ENCODE results near the gene CREB3L4. TPM values are rescaled to one million over a fixed set of nuclear protein-coding genes. Genes with fewer than 3 reads are reported as not detected.

CREB3L4 gene
- total RNA-seq, 2 experiments from 2014 or later = 6.9 to 7.9 TPM

GRCh38 chr1:153929426-153929825, 38.3 kb upstream of the CREB3L4 start:
- peaks cover 15% of the 10 kb centered on the region for H3K36me3 Mint-ChIP-seq (ENCODE audit: low read depth)
- no peaks in the 10 kb centered on the region for H3K9me3 Mint-ChIP-seq
- no peak overlapping the region for H3K27ac Mint-ChIP-seq

GRCh38 chr1:153929981-153930948, 37.4 kb upstream of the CREB3L4 start:
- no peak for DNase-seq
- ChIA-PET POLR2A (no interaction called here), CTCF (interaction anchor here (1.2 to 3.8 kb wide), 3 partner anchors 11 to 26 kb away, joined by 3 to 21 read pairs (median 3); partner anchors contain the start of gene DENND4B)
- H3K4me1 Mint-ChIP-seq = peaks cover 13% of the 10 kb centered on the region
- H3K27me3 Mint-ChIP-seq = no peaks in the 10 kb centered on the region
- peaks cover 17% of the 10 kb centered on the region for H3K36me3 Mint-ChIP-seq (ENCODE audit: low read depth)
- H3K9me3 Mint-ChIP-seq = no peaks in the 10 kb centered on the region
- no peak overlapping the region for H3K4me3 Mint-ChIP-seq
- H3K27ac Mint-ChIP-seq = no peak overlapping the region

More at GRCh38 chr1:153929426-153929825, 38.3 kb upstream of the CREB3L4 start:
- H3K27me3 Mint-ChIP-seq = no peaks in the 10 kb centered on the region
- peaks cover 14% of the 10 kb centered on the region for H3K4me1 Mint-ChIP-seq
- ChIA-PET CTCF (interaction anchor here (1.2 to 3.8 kb wide), 3 partner anchors 10 to 27 kb away, joined by 3 to 21 read pairs (median 3); partner anchors contain the start of gene DENND4B), POLR2A (no interaction called here)
- no peak for DNase-seq
- no peak overlapping the region for H3K4me3 Mint-ChIP-seq

- H3K27me3 Mint-ChIP-seq = no peaks in the 10 kb centered on the region
- H3K4me1 Mint-ChIP-seq = peaks cover 14% of the 10 kb centered on the region
- no peak overlapping the region for H3K4me3 Mint-ChIP-seq
- no peak overlapping the region for H3K27ac Mint-ChIP-seq
- no peaks in the 10 kb centered on the region for H3K9me3 Mint-ChIP-seq
- H3K36me3 Mint-ChIP-seq (ENCODE audit: low read depth) = peaks cover 36% of the 10 kb centered on the region
- ChIA-PET POLR2A (no interaction called here), CTCF (interaction anchor here (1.3 kb wide), 1 partner anchor 14 kb away, joined by 3 read pairs; the partner anchor contains the start of gene DENND4B)
- no peak for DNase-seq
Measured at GRCh38 chr1:153932156-153933131, 35.3 kb upstream of the CREB3L4 start.

GRCh38 chr1:153933430-153933829, 34.3 kb upstream of the CREB3L4 start:
- no peak for DNase-seq
- ChIA-PET POLR2A (no interaction called here), CTCF (interaction anchor here (0.6 to 1.9 kb wide), 2 partner anchors 11 to 98 kb away, joined by 4 read pairs; no protein-coding TSS in a partner anchor)
- Mint-ChIP-seq H3K27ac (no peak overlapping the region), H3K4me3 (no peak overlapping the region), H3K27me3 (no peaks in the 10 kb centered on the region), H3K4me1 (peaks cover 10% of the 10 kb centered on the region), H3K9me3 (no peaks in the 10 kb centered on the region), H3K36me3 (ENCODE audit: low read depth) (peaks cover 41% of the 10 kb centered on the region)

- H3K27ac Mint-ChIP-seq = no peak overlapping the region
- DNase-seq = no peak
- ChIA-PET POLR2A (no interaction called here), CTCF (interaction anchor here (0.6 to 1.9 kb wide), 2 partner anchors 11 to 99 kb away, joined by 4 read pairs; no protein-coding TSS in a partner anchor)
- H3K36me3 Mint-ChIP-seq (ENCODE audit: low read depth) = peaks cover 44% of the 10 kb centered on the region
- H3K9me3 Mint-ChIP-seq = no peaks in the 10 kb centered on the region
- peaks cover 6% of the 10 kb centered on the region for H3K4me1 Mint-ChIP-seq
- H3K4me3 Mint-ChIP-seq = no peak overlapping the region
- H3K27me3 Mint-ChIP-seq = no peaks in the 10 kb centered on the region
Measured at GRCh38 chr1:153933955-153934354, 33.7 kb upstream of the CREB3L4 start.

- no peaks in the 10 kb centered on the region for H3K9me3 Mint-ChIP-seq
- H3K36me3 Mint-ChIP-seq (ENCODE audit: low read depth) = peaks cover 48% of the 10 kb centered on the region
- no peaks in the 10 kb centered on the region for H3K27me3 Mint-ChIP-seq
- H3K27ac Mint-ChIP-seq = no peak overlapping the region
- no peak overlapping the region for H3K4me3 Mint-ChIP-seq
- ChIA-PET POLR2A (no interaction called here), CTCF (interaction anchor here (0.5 to 1.9 kb wide), 2 partner anchors 10 to 38 kb away, joined by 4 read pairs; no protein-coding TSS in a partner anchor)
- no peak for DNase-seq
- H3K4me1 Mint-ChIP-seq = peaks cover 3% of the 10 kb centered on the region
Measured at GRCh38 chr1:153934746-153935145, 33.0 kb upstream of the CREB3L4 start.

DNA sequence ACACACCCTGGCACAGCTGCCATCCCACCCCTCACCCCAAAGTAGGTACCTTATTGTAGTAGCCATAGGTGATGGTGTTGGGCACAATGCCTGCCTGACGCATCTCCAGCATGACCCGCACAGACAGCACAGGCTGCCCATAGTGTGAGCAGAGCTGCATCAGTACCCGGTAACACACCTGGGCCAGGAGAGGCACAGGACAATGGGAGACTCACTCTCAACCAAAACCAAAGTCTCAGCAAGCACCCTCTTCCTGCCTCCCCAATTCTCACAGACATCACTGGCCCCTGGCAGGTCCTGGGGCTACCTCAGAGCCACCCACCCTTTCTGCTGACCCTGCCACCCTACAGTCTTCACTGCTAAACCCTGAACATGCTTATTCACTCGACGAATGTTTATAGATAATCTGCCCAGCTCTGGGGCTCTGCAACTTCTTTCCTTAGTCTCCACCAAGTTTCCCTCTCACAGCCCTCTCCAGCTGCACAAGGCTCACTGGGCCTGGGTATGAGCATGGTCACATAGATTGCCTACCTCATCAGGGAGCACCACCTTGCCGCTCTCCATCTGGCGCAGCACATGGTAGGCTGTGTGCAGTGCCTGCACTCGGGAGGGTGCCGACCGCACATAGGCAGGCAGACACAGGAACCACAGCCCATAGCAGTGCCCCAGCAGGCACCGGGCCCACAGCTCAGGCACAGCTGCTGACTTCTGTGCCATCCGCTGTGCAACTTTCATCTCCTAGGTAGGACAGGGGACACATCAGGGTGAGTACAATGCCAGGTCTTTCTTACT, 31.5 kb upstream of the CREB3L4 start:
- no peak for DNase-seq
- Mint-ChIP-seq H3K9me3 (no peaks in the 10 kb centered on the region), H3K36me3 (ENCODE audit: low read depth) (peaks cover 56% of the 10 kb centered on the region), H3K27ac (no peak overlapping the region), H3K4me3 (no peak overlapping the region), H3K27me3 (no peaks in the 10 kb centered on the region), H3K4me1 (peaks cover 7% of the 10 kb centered on the region)
- ChIA-PET POLR2A (no interaction called here), CTCF (interaction anchor here (1.0 kb wide), 1 partner anchor 11 kb away, joined by 5 read pairs; the partner anchor contains the start of gene DENND4B)

DNA sequence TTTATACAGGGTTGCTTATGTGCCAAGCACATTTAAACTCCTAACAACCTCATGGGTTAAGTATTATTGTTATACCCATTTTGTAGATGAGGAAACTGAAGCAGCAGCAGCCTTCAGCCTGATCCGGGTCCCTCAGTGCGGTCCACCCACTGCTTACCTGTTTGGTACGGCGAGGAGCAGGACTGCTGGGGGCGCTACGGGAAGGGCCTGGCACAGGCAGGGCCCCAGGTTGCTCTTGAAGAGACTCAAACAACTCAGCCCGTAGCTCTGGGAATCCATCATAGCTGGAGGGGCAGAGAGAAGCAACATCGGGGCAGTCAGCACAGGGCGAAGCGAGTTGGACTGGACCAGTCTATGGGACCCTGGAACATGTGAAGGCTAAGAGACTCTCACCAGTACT, 30.4 kb upstream of the CREB3L4 start:
- Mint-ChIP-seq H3K4me3 (no peak overlapping the region), H3K36me3 (ENCODE audit: low read depth) (peaks cover 57% of the 10 kb centered on the region), H3K9me3 (no peaks in the 10 kb centered on the region), H3K27me3 (no peaks in the 10 kb centered on the region), H3K27ac (no peak overlapping the region), H3K4me1 (peaks cover 7% of the 10 kb centered on the region)
- CTCF ChIA-PET = interaction anchor here (0.8 to 0.9 kb wide), 2 partner anchors 9 kb away, joined by 3 to 5 read pairs; partner anchors contain the start of gene DENND4B
- no peak for DNase-seq
- POLR2A ChIA-PET = no interaction called here

GRCh38 chr1:153938996-153939395, 28.7 kb upstream of the CREB3L4 start:
- no peaks in the 10 kb centered on the region for H3K27me3 Mint-ChIP-seq
- ChIA-PET POLR2A (no interaction called here), CTCF (interaction anchor here (2.0 kb wide), 1 partner anchor 18 kb away, joined by 6 read pairs; no protein-coding TSS in a partner anchor)
- H3K9me3 Mint-ChIP-seq = no peaks in the 10 kb centered on the region
- no peak for DNase-seq
- H3K4me1 Mint-ChIP-seq = peaks cover 20% of the 10 kb centered on the region
- H3K4me3 Mint-ChIP-seq = no peak overlapping the region
- H3K27ac Mint-ChIP-seq = no peak overlapping the region
- H3K36me3 Mint-ChIP-seq (ENCODE audit: low read depth) = peaks cover 64% of the 10 kb centered on the region

DNA sequence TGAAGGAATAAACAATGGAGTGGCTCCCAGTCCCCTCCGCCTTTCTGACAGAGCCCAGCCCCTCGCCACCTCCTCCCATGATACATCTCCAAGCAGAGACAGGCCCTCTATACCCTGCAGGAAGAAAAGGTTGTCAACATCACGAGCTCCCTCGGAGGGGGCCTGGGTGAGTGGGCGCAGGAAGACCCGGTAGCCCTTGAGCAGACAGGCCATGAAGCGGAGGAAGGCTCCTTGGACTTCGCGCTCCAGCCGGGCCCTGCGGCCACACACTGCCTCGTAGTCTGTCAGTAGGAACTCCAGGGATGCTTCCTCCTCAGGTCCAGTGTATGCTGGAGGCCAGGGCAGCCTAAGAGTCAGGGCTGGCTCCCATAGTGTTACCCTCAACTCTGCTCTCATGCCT, 28.2 kb upstream of the CREB3L4 start:
- Mint-ChIP-seq H3K36me3 (ENCODE audit: low read depth) (peaks cover 64% of the 10 kb centered on the region), H3K9me3 (no peaks in the 10 kb centered on the region)
- CTCF ChIA-PET = interaction anchor here (0.9 to 2.0 kb wide), 2 partner anchors 18 to 27 kb away, joined by 3 to 6 read pairs; no protein-coding TSS in a partner anchor

GRCh38 chr1:153940756-153941155, 26.9 kb upstream of the CREB3L4 start:
- DNase-seq = no peak
- no peak overlapping the region for H3K4me3 Mint-ChIP-seq
- CTCF ChIA-PET = interaction anchor here (0.5 to 2.0 kb wide), 4 partner anchors 15 to 27 kb away, joined by 3 to 6 read pairs (median 4); partner anchors contain the start of gene CREB3L4
- peaks cover 66% of the 10 kb centered on the region for H3K36me3 Mint-ChIP-seq (ENCODE audit: low read depth)
- no peaks in the 10 kb centered on the region for H3K27me3 Mint-ChIP-seq
- H3K27ac Mint-ChIP-seq = no peak overlapping the region
- H3K4me1 Mint-ChIP-seq = peaks cover 28% of the 10 kb centered on the region
- H3K9me3 Mint-ChIP-seq = no peaks in the 10 kb centered on the region
- POLR2A ChIA-PET = no interaction called here

More for the DNA sequence above, 28.2 kb upstream of the CREB3L4 start:
- Mint-ChIP-seq H3K4me3 (no peak overlapping the region), H3K4me1 (peaks cover 24% of the 10 kb centered on the region), H3K27me3 (no peaks in the 10 kb centered on the region), H3K27ac (no peak overlapping the region)
- DNase-seq = no peak
- POLR2A ChIA-PET = no interaction called here

Measured in activated CD4-positive, alpha-beta T cell treated with anti-CD3 and anti-CD28 coated beads, Interleukin-2, amount 10 ng/mL, durations not matched to agents 7 days and 5 days (primary cell).